Mucosa of stomach (tissue), 1 donor: Measurements from ENCODE around the gene GRM8.

ENCODE experiments used
- H3K27me3 ChIP-seq: one replicate; pipeline ENCODE4 v1.7.0; 2013; ENCODE audit warnings: mild to moderate bottlenecking, low read length; ENCODE audit not compliant: control insufficient read depth, insufficient read depth
- H3K36me3 ChIP-seq: one replicate; pipeline ENCODE4 v1.7.0; 2013; ENCODE audit warnings: low read length; ENCODE audit not compliant: control insufficient read depth, insufficient read depth
- H3K4me1 ChIP-seq: one replicate; pipeline ENCODE4 v1.7.0; 2013; ENCODE audit warnings: mild to moderate bottlenecking, low read length; ENCODE audit not compliant: control insufficient read depth, insufficient read depth
- H3K4me3 ChIP-seq: one replicate; pipeline ENCODE4 v1.7.0; 2013; ENCODE audit warnings: low read length
- H3K9ac ChIP-seq: one replicate; pipeline ENCODE4 v1.7.0; 2013; ENCODE audit warnings: mild to moderate bottlenecking, low read length, moderate library complexity
- H3K9me3 ChIP-seq: one replicate; pipeline ENCODE4 v1.7.0; 2013; ENCODE audit warnings: mild to moderate bottlenecking, low read length, moderate library complexity; ENCODE audit not compliant: control insufficient read depth
- donor health status: Pancreatic carcinoma.

GRM8 gene

DNA sequence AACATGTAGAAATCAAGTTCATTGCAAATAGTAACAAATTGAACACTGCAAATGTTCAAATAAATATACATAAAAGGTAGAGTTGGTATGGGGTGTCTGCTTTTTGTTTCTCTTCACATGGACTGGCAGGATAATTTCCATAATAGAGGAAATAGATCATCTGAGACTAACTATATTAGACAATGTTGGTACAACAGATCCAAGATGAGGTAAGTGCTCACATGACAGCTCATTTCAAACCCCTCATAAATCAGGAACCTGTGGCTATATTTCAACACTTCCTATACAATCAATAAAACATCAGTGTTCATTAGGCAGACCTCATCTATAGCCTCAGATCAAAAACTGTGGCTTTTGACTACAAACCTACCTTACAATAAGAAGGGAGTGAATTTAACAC is 469.1 kb downstream of the GRM8 start:
- Histone ChIP-seq H3K36me3 (no peaks in the 10 kb centered on the region), H3K4me3 (no peak overlapping the region), H3K9me3 (no peaks in the 10 kb centered on the region), H3K9ac (no peak overlapping the region), H3K4me1 (no peaks in the 10 kb centered on the region), H3K27me3 (no peaks in the 10 kb centered on the region)

DNA sequence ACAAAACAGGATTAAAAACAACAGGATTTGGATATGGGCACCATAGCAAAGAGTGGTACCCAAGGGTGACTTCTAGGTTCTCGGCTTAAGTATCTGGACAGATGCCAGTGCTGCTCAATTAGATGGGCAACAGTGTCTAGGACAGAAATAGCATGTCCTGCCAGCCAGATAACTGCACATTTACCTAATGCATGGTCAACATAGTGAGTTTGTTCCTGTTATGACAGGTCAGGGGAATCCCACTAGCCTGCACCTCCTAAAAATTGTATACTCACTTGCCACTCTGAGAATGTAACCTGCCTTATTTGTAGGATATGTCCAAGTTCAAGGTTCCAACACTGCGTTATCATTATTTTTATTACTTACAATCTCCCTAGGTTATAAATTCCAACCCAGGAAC is 471.7 kb downstream of the GRM8 start:
- H3K9me3 ChIP-seq = no peaks in the 10 kb centered on the region
- H3K4me1 ChIP-seq = no peaks in the 10 kb centered on the region

DNA sequence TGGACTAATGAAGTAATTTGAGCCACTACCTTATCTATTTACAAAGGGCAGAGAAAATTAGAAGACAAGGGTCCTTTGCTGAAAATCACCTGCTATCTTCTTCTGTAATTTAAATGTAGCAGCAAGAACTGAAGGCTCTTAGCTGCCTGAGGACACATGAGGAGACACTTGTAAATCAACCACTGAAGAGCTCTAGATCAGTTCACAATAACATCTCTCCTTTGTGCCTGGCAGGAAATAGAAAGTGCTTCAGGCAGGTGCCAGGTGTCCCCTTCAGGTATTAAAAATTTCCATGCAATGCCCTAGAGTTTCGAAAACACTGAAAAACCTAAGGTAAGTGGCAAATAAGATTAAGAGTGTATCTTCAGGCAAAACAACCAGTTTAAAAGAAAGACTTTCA is 474.6 kb downstream of the GRM8 start:
- Histone ChIP-seq H3K4me1 (no peaks in the 10 kb centered on the region), H3K4me3 (no peak overlapping the region), H3K9ac (no peak overlapping the region), H3K27me3 (no peaks in the 10 kb centered on the region), H3K9me3 (no peaks in the 10 kb centered on the region), H3K36me3 (no peaks in the 10 kb centered on the region)

More for the DNA sequence above, 471.7 kb downstream of the GRM8 start:
- Histone ChIP-seq H3K36me3 (no peaks in the 10 kb centered on the region), H3K9ac (no peak overlapping the region), H3K27me3 (no peaks in the 10 kb centered on the region), H3K4me3 (no peak overlapping the region)

DNA sequence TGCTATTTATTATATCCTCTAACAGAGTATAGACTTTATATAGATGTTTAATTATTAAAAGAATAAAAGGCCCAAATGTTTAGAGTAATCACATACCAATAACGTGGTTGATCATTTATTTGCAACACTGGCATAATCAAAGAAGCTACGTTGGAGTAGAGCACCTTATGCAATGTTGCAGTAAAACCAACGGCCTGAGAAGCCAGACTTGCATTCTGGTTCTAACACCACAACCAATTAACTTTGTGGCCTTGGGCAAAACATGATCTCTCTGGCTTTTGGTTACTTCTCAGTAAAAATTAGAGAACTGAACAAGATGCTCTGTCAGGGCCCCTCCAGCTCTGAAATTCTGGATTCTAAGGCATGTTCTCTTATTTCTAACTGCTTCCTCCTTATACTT is 476.2 kb downstream of the GRM8 start:
- Histone ChIP-seq H3K9me3 (no peaks in the 10 kb centered on the region), H3K9ac (no peak overlapping the region), H3K36me3 (no peaks in the 10 kb centered on the region), H3K27me3 (no peaks in the 10 kb centered on the region), H3K4me3 (no peak overlapping the region), H3K4me1 (no peaks in the 10 kb centered on the region)

DNA sequence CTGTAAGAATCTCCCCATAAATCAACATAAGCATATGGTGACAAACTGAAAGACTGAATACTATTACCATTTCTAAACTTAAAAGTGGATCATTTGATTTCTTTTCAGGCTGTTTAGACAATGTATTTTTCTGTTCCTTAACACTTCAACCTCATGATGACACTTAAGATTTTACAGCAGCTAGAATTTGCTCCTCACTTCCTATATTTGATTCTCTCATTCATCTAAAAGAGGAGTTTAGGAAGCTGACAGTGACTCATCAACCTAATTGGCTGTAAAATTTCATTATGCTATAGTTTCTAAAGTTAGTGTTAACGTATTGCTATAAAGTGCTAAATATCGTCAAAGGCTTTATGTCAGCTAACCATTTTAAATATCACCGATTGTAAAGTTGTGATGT is 478.7 kb downstream of the GRM8 start:
- no peaks in the 10 kb centered on the region for H3K4me1 ChIP-seq
- H3K9me3 ChIP-seq = no peaks in the 10 kb centered on the region
- H3K9ac ChIP-seq = no peak overlapping the region
- H3K27me3 ChIP-seq = no peaks in the 10 kb centered on the region
- no peaks in the 10 kb centered on the region for H3K36me3 ChIP-seq
- no peak overlapping the region for H3K4me3 ChIP-seq

DNA sequence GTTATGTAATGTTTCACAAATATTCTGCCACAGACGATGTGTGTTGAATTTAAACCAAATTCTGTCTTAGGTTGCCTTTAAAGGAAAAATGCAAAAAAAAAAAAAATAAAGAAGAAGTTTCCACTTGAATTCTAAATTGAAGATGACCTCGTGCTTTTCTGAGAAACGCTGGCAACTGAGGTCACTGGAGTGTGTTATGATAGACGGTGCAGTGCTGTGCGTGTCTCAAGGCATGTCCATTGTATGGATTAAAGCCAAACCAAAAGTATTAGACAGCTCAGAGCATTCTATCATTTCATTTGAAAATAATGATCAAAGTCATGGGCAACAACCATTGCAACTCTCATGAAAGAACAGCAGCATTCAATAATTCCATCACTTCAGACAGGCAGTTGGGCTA is 483.9 kb downstream of the GRM8 start:
- no peaks in the 10 kb centered on the region for H3K27me3 ChIP-seq
- H3K4me1 ChIP-seq = no peaks in the 10 kb centered on the region
- H3K36me3 ChIP-seq = no peaks in the 10 kb centered on the region
- H3K4me3 ChIP-seq = no peak overlapping the region
- no peaks in the 10 kb centered on the region for H3K9me3 ChIP-seq
- no peak overlapping the region for H3K9ac ChIP-seq

DNA sequence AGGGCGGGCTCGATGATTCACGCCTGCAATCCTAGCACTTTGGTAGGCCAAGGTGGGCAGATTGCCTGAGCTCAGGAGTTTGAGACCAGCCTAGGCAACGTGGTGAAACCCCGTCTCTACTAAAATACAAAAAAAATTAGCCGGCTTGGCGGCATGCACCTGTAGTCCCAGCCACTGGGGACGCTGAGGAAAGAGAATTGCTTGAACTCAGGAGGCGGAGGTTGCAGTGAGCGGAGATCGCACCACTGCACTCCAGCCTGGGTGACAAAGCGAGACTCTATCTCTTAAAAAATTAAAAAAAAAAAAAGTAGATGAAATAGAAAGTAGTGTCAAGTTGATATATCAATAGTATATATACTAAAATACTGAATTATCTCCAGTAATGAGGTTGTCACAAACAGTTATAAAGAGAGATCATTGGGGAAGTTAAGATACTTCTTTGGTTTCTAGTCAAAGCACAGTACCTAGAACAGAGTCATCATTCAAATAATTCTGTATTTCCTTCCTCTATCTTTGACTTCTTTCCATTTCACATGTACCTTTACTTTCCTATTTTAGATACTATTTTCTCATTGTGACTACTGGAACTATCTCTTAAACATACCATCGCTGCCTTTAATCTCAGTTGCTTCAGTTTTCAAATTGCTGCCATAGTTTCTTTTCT is 491.7 kb downstream of the GRM8 start:
- Histone ChIP-seq H3K4me1 (no peaks in the 10 kb centered on the region), H3K9me3 (no peaks in the 10 kb centered on the region), H3K4me3 (no peak overlapping the region), H3K27me3 (no peaks in the 10 kb centered on the region), H3K36me3 (no peaks in the 10 kb centered on the region), H3K9ac (no peak overlapping the region)

DNA sequence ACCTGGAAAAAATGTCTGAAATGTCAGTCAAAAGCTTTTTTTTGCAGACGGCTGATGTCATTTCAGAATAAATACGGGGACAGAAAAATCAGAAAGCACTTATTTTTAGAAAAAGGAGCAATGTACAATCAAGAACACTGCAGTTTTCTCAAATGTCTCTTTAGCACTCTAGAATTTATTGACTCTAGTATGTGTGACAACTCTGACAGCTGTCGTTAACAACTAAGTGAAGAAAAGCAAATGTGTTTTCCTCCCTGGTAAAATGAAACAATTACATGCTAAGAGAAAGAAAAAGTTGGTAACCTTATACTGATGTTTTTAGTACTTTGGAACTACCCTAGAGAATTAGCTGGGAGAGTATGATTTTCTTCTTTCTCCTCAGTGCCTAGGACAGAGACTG is 497.4 kb downstream of the GRM8 start:
- no peaks in the 10 kb centered on the region for H3K4me1 ChIP-seq
- no peak overlapping the region for H3K4me3 ChIP-seq
- H3K36me3 ChIP-seq = no peaks in the 10 kb centered on the region
- H3K9ac ChIP-seq = no peak overlapping the region
- no peaks in the 10 kb centered on the region for H3K27me3 ChIP-seq
- H3K9me3 ChIP-seq = no peaks in the 10 kb centered on the region

DNA sequence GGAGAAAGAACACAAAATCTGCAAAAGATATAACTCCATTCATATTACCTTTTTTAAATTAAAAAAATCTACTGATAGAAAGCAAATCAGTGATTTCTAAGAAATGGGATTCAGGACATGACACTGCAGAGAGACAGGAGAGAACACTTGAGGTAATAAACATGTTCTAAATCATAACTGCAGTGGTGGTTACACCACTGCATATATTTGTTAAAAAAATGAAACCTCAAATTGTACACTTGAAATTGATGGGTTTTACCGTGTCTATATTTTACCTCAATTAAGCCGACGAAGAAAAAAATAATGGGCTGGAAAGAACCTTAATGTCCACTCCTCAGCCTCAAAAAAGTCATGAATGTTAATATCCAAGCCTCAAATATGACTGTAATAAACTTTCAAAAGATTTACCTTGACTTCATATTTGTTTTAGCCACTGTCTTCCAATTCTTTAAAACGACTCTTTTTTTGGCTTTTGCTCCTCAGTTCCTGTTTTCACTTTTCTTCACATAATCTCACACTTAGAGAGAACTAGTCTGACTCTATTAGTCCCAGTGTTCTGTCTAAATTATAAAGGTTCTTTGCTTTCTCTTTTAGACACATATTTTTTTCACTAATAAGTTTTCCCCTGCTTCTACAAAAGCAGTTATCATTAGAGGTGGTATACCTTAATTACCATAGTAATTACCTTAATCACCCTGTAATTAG is 502.4 kb downstream of the GRM8 start:
- Histone ChIP-seq H3K9me3 (no peaks in the 10 kb centered on the region), H3K4me3 (no peak overlapping the region), H3K36me3 (no peaks in the 10 kb centered on the region), H3K4me1 (no peaks in the 10 kb centered on the region), H3K9ac (no peak overlapping the region), H3K27me3 (no peaks in the 10 kb centered on the region)

DNA sequence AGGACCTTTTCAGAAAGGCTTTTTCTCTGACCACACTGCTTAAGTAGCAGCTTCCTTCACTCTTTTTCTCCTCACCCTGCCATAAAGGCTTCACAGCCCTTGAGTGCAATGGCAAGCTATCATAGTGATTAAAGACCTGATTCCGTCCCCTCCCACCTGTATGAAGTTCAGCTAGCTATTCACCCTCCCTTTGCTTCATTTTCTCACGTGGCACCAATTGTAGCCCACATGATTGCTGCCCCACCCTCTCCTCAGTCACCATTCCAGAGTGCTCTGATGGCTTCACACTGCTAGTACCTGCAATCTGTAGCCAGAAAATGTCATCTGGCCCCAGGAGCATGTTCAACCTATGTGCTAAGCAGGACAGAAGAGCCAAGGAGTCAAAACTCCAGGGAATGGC is 523.8 kb downstream of the GRM8 start:
- H3K4me3 ChIP-seq = no peak overlapping the region
- no peak overlapping the region for H3K9ac ChIP-seq
- H3K9me3 ChIP-seq = no peaks in the 10 kb centered on the region
- H3K4me1 ChIP-seq = no peaks in the 10 kb centered on the region
- H3K36me3 ChIP-seq = no peaks in the 10 kb centered on the region
- no peaks in the 10 kb centered on the region for H3K27me3 ChIP-seq

DNA sequence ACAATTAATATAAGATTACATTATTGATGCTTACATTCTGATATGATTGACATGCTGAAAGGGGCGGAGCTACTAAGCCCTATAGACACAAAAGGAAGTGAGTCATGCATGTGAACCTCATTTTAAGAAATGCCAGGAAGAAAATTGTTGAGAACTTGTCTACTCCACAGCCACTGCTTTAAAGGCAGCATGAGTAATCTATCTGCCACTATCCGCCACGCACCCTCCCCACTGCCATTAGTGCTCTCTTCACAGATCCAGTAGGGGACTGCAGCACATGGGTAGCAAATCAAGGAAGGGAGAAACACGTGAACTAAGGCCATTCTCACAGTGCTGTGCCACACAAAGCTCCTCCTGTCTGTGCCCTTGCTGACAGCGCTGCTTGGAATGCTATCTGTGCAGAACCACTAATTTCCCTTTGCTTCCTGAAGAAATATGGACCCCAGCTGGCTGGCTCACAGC is 524.8 kb downstream of the GRM8 start:
- Histone ChIP-seq H3K9me3 (no peaks in the 10 kb centered on the region), H3K36me3 (no peaks in the 10 kb centered on the region), H3K4me3 (no peak overlapping the region), H3K27me3 (no peaks in the 10 kb centered on the region), H3K4me1 (no peaks in the 10 kb centered on the region), H3K9ac (no peak overlapping the region)

DNA sequence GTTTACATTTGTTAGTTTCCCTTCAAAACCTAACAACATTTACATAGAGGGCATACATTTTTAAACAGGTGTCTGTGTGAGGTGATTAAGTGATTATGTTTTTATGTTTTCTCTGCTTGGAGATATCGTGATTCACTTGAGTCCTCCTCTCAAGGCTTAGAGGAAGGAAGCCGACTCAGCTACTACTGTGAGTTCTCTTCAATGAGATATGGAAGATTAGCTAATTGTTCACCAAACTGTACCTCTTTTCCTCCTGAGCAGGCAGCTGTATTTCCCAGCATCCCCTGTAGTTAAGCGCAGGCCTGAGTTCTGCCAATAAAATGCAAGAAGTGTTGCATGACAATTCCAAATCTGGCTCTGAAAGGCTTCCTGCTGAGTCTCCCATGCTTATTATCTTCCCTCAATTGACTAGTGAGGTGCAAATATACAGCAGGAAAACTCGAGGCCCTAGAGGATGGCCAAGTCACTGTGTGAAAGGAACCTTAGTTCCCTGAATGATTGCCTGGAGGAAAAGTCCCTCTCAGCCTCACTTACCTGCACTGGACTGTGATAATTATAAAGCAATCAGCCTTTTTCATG is 528.7 kb downstream of the GRM8 start:
- no peak overlapping the region for H3K9ac ChIP-seq
- H3K4me1 ChIP-seq = no peaks in the 10 kb centered on the region
- H3K9me3 ChIP-seq = no peaks in the 10 kb centered on the region
- no peak overlapping the region for H3K4me3 ChIP-seq
- H3K27me3 ChIP-seq = no peaks in the 10 kb centered on the region
- no peaks in the 10 kb centered on the region for H3K36me3 ChIP-seq
